ENCODE data around the gene LEPR.

GRCh38 chr1:65457868-65458267, 37.4 kb downstream of the LEPR start:
- no peak for TF ChIP-seq EZH2 (IDR thresholded peaks at IDR 0.05; ENCODE audit: borderline replicate concordance, low read depth, low read length, poor library complexity, severe bottlenecking)
- TF ChIP-seq, protein P1, sequence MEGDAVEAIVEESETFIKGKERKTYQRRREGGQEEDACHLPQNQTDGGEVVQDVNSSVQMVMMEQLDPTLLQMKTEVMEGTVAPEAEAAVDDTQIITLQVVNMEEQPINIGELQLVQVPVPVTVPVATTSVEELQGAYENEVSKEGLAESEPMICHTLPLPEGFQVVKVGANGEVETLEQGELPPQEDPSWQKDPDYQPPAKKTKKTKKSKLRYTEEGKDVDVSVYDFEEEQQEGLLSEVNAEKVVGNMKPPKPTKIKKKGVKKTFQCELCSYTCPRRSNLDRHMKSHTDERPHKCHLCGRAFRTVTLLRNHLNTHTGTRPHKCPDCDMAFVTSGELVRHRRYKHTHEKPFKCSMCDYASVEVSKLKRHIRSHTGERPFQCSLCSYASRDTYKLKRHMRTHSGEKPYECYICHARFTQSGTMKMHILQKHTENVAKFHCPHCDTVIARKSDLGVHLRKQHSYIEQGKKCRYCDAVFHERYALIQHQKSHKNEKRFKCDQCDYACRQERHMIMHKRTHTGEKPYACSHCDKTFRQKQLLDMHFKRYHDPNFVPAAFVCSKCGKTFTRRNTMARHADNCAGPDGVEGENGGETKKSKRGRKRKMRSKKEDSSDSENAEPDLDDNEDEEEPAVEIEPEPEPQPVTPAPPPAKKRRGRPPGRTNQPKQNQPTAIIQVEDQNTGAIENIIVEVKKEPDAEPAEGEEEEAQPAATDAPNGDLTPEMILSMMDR (conservative IDR thresholded peaks at IDR 0.05; ENCODE audit: low read depth, low read length) = no peak

Data from A673 (cell line).